ENCODE measurements around the gene FILIP1L.

The FILIP1L gene

GRCh38 chr3:100024520-100025303 is 89.6 kb downstream of the FILIP1L start:
- no peak overlapping the region for H3K4me3 ChIP-seq (ENCODE audit: low read depth, low read length)
- no peak for DNase-seq (ENCODE audit: low read depth, low spot score)
- in situ Hi-C loops (cut with HindIII; ENCODE audit: low sequenced_read_pairs), result no loop called here
- no peak for TF ChIP-seq CTCF (IDR thresholded peaks at IDR 0.05; ENCODE audit: low read depth, low read length)

- in situ Hi-C loops (cut with HindIII; ENCODE audit: low sequenced_read_pairs), result no loop called here
- no peak for TF ChIP-seq CTCF (IDR thresholded peaks at IDR 0.05; ENCODE audit: low read depth, low read length)
- no peak overlapping the region for H3K4me3 ChIP-seq (ENCODE audit: low read depth, low read length)
- no peak for DNase-seq (ENCODE audit: low read depth, low spot score)
These were observed 90.7 kb downstream of the FILIP1L start for GRCh38 chr3:100023595-100023994.

GRCh38 chr3:100023150-100023549 is 91.2 kb downstream of the FILIP1L start:
- DNase-seq (ENCODE audit: low read depth, low spot score), result peak; percentile 87
- in situ Hi-C loops (cut with HindIII; ENCODE audit: low sequenced_read_pairs), result no loop called here
- no peak overlapping the region for H3K4me3 ChIP-seq (ENCODE audit: low read depth, low read length)
- no peak for TF ChIP-seq CTCF (IDR thresholded peaks at IDR 0.05; ENCODE audit: low read depth, low read length)

GRCh38 chr3:100022506-100022905 is 91.8 kb downstream of the FILIP1L start:
- in situ Hi-C loops (cut with HindIII; ENCODE audit: low sequenced_read_pairs), result no loop called here
- no peak for DNase-seq (ENCODE audit: low read depth, low spot score)
- no peak overlapping the region for H3K4me3 ChIP-seq (ENCODE audit: low read depth, low read length)
- TF ChIP-seq CTCF (IDR thresholded peaks at IDR 0.05; ENCODE audit: low read depth, low read length), result no peak

GRCh38 chr3:100020876-100021644 is 93.2 kb downstream of the FILIP1L start:
- in situ Hi-C loops (cut with HindIII; ENCODE audit: low sequenced_read_pairs), result no loop called here
- DNase-seq (ENCODE audit: low read depth, low spot score), result no peak
- no peak for TF ChIP-seq CTCF (IDR thresholded peaks at IDR 0.05; ENCODE audit: low read depth, low read length)
- no peak overlapping the region for H3K4me3 ChIP-seq (ENCODE audit: low read depth, low read length)

GRCh38 chr3:100019719-100020118 is 94.6 kb downstream of the FILIP1L start:
- DNase-seq (ENCODE audit: low read depth, low spot score), result no peak
- no peak for TF ChIP-seq CTCF (IDR thresholded peaks at IDR 0.05; ENCODE audit: low read depth, low read length)
- in situ Hi-C loops (cut with HindIII; ENCODE audit: low sequenced_read_pairs), result no loop called here
- no peak overlapping the region for H3K4me3 ChIP-seq (ENCODE audit: low read depth, low read length)
